K562 (cell line): ENCODE data around the gene UBE2I. TPM values are rescaled to one million over a fixed set of nuclear protein-coding genes. Genes with fewer than 3 reads are reported as not detected.
A peak's percentile ranks its signal among the peaks of the same experiment; 100 is the strongest.

Experiments used
- ATAC-seq: fragments of 200-7000 bp; cut with Tn5 transposase; 3 replicates; pipeline ENCODE4 v1.9.1; 2020; ENCODE audit warnings: moderate library complexity
- BruUV-seq: library from RNA; stranded (reverse); fragments of 400-500 nt; replicated peaks from 2 replicates; lab custom pipeline; 2021; lab: Mats Ljungman, UMichigan
- CTCF ChIA-PET: fragments of 300-600 bp; formaldehyde crosslinking; extraction: SDS; loops from one replicate; lab custom pipeline; 2021; ENCODE audit warnings: low intra/inter-chr PET ratio; lab: Yijun Ruan, JAX
- POLR2A ChIA-PET: fragments of 300-600, 350-650 bp; sonication (Branson Sonifier 250); formaldehyde crosslinking; extraction: SDS; loops from one replicate; lab custom pipeline; 2021; ENCODE audit warnings: antibody characterized with exemption, inconsistent platforms; lab: Yijun Ruan, JAX
- DNase-seq, 4 experiments: peaks; one replicate each; pipeline versions ENCODE4 v3.0.0 to v3.0.0-alpha.2; 2011 to 2018; ENCODE audit warnings: low spot score in 3 of 4, mixed read lengths in 3 of 4; ENCODE audit errors: extremely low read depth in 1 of 4
- FAIRE-seq: peaks from 2 replicates; lab custom pipeline; 2011; peaks lifted over from hg19 to GRCh38; lab: Jason Lieb, UNC
- H2AFZ ChIP-seq: 2 replicates; pipeline ENCODE4 v1.6.0; 2011; ENCODE audit warnings: low read depth, low read length, control low read depth, inconsistent platforms
- H3K27ac ChIP-seq: fragments of 200-600 bp; 3 replicates; pipeline ENCODE4 v1.8.0; 2011; ENCODE audit warnings: low read depth, mild to moderate bottlenecking, control low read depth, inconsistent platforms, low read length, moderate library complexity, mixed read lengths; ENCODE audit errors: extremely low read depth
- H3K27me3 ChIP-seq, 2 experiments: fragments of 300-600 bp in 1 of 2; 2 replicates in 1 of 2; 3 replicates in 1 of 2; pipeline versions ENCODE4 v1.6.0 to v1.8.0; 2011; ENCODE audit warnings: inconsistent platforms in 2 of 2, low read length in 2 of 2, mild to moderate bottlenecking in 1 of 2, mixed read lengths in 1 of 2, moderate library complexity in 1 of 2; ENCODE audit not compliant: control insufficient read depth in 2 of 2, insufficient read depth in 2 of 2
- H3K36me3 ChIP-seq: fragments of 300-600 bp; 3 replicates; pipeline ENCODE4 v1.8.0; 2011; ENCODE audit warnings: mild to moderate bottlenecking, low read length, inconsistent platforms; ENCODE audit not compliant: control insufficient read depth, insufficient read depth
- H3K4me1 ChIP-seq, 2 experiments: fragments of 200-600 bp in 1 of 2; replicated peaks in 1 of 2; 2 replicates in 1 of 2; 3 replicates in 1 of 2; pipeline versions ENCODE4 v1.5.1 to v1.8.0; 2011; ENCODE audit warnings: inconsistent platforms in 2 of 2, low read length in 2 of 2, mild to moderate bottlenecking in 1 of 2, mixed read lengths in 1 of 2, moderate library complexity in 1 of 2; ENCODE audit not compliant: control insufficient read depth in 2 of 2, insufficient read depth in 2 of 2
- H3K4me2 ChIP-seq: 2 replicates; pipeline ENCODE4 v1.6.1; 2011; ENCODE audit warnings: low read length, control low read depth, inconsistent platforms, mixed read lengths; ENCODE audit not compliant: insufficient read depth
- H3K4me3 ChIP-seq: fragments of 200-600 bp; sonication (generic), shearing (Covaris generic); 2 replicates; pipeline ENCODE4 v1.5.1; 2016; ENCODE audit warnings: control low read depth, inconsistent platforms
- H3K79me2 ChIP-seq: fragments of 200-600 bp; 3 replicates; pipeline ENCODE4 v1.8.0; 2011; ENCODE audit warnings: low read length, inconsistent platforms; ENCODE audit not compliant: control insufficient read depth, insufficient read depth
- H3K9ac ChIP-seq, 2 experiments: 2 replicates each; pipeline versions ENCODE4 v1.6.0 to v1.6.1; 2011; ENCODE audit warnings: low read depth in 2 of 2, low read length in 2 of 2, control low read depth in 1 of 2, inconsistent platforms in 1 of 2, mild to moderate bottlenecking in 1 of 2, mixed read lengths in 1 of 2; ENCODE audit not compliant: insufficient read depth in 1 of 2
- H3K9me1 ChIP-seq: one replicate; pipeline ENCODE4 v1.6.0; 2011; ENCODE audit warnings: inconsistent platforms, mild to moderate bottlenecking, low read length, moderate library complexity; ENCODE audit not compliant: control insufficient read depth, insufficient read depth
- H3K9me3 ChIP-seq: replicated peaks from 2 replicates; pipeline ENCODE4 v1.5.1; 2011; ENCODE audit warnings: low read depth, low read length, inconsistent platforms; ENCODE audit not compliant: control insufficient read depth, insufficient read depth
- H4K20me1 ChIP-seq: replicated peaks from 2 replicates; pipeline ENCODE4 v1.6.1; 2011; ENCODE audit warnings: low read length, inconsistent platforms, mixed read lengths; ENCODE audit not compliant: control insufficient read depth, insufficient read depth
- ATF3 ChIP-seq, 2 experiments: fragments of 450-650 bp in 1 of 2; sonication (generic) in 1 of 2; formaldehyde crosslinking in 1 of 2; IDR thresholded peaks in 1 of 2; conservative IDR thresholded peaks in 1 of 2; 2 replicates each; pipeline versions ENCODE4 v1.6.1 to v1.8.1; 2016 to 2023; ENCODE audit warnings: mild to moderate bottlenecking in 2 of 2, moderate library complexity in 2 of 2, inconsistent platforms in 1 of 2, missing genetic modification reagents in 1 of 2
- ELF1 ChIP-seq: fragments of 200-800 bp; sonication (Bioruptor generic); IDR thresholded peaks from 2 replicates; pipeline ENCODE4 v1.6.1; 2016; ENCODE audit warnings: missing genetic modification characterization, missing compliant biosample characterization
- POLR2G ChIP-seq: fragments of 200-400 bp; formaldehyde crosslinking; IDR thresholded peaks from 2 replicates; pipeline ENCODE4 v1.6.1; 2017; ENCODE audit warnings: low read depth, mild to moderate bottlenecking, antibody characterized with exemption, low read length, moderate library complexity
- ZBTB33 ChIP-seq: sonication (generic); formaldehyde crosslinking; IDR thresholded peaks from 2 replicates; pipeline ENCODE4 v1.8.1; 2023; ENCODE audit warnings: mild to moderate bottlenecking, missing genetic modification reagents
- ZKSCAN1 ChIP-seq: fragments of 150-350 bp; IDR thresholded peaks from 2 replicates; pipeline ENCODE4 v1.6.1; 2016; ENCODE audit warnings: low read depth, low read length
- WGBS: fragments of 100-300 bp; shearing (Covaris generic); methylation state at CpG from one replicate; pipeline ENCODE4 v1.1.6; 2016; ENCODE audit warnings: low coverage, mixed read lengths; ENCODE audit not compliant: insufficient coverage; ENCODE audit errors: missing lambda C conversion rate; 5-methylcytosine and 5-hydroxymethylcytosine counted together
- in situ Hi-C: fragments of 300-500 bp; cut with MboI; formaldehyde crosslinking; loops from 4 replicates; pipeline ENCODE4 v1.15.0; 2018; ENCODE audit warnings: inconsistent platforms, mixed read lengths
- intact Hi-C: fragments of 100-400 bp; cut with micrococcal nuclease; formaldehyde crosslinking; loops from 2 replicates; pipeline ENCODE4 v1.14.2; 2022
- polyA plus RNA-seq, 8 experiments: library from polyadenylated mRNA; depleted of rRNA in 4 of 8; stranded (reverse) in 5 of 8; unstranded in 3 of 8; fragments of >200 nt; fragmentation: Nextera tagmentation in 2 of 8; fragmentation: Illumina TruSeq in 1 of 8; extraction: Ambion mirVana in 2 of 8; extraction: Trizol in 1 of 8; gene quantifications; 2 replicates each; pipeline versions ENCODE4 v1.2.1 to v1.2.3, GENCODE V29; 2011 to 2014; ENCODE audit warnings: inconsistent platforms in 1 of 8, missing spikeins in 1 of 8
- total RNA-seq, 7 experiments: library from RNA; depleted of rRNA in 6 of 7; stranded (reverse); fragments of >200 nt in 6 of 7; fragmentation: Illumina TruSeq in 2 of 7; extraction: Trizol in 2 of 7; gene quantifications; 2 replicates each; pipeline versions ENCODE4 v1.2.1 to v1.2.3, GENCODE V29; 2011 to 2021; ENCODE audit warnings: low replicate concordance in 1 of 7

Gene UBE2I
- total and polyA plus RNA-seq, 9 of the 15 experiments (the other 6 are each of a cell fraction or from before 2014, with no cell fraction given): 36.6 to 254 (median 104) TPM

- H3K27ac ChIP-seq: no peak overlapping the region
- 89% methylated on average over 24 of the region's 33 CpGs for WGBS
- no peaks in the 10 kb centered on the region for H4K20me1 ChIP-seq
- H3K9me1 ChIP-seq: no peaks in the 10 kb centered on the region
- FAIRE-seq (no peak), DNase-seq (no peak), ATAC-seq (no peak)
- H3K9ac ChIP-seq: no peak overlapping the region; a peak in 1 of 4 replicates
- in situ Hi-C loops: no loop called here
- no peaks in the 10 kb centered on the region for H3K27me3 ChIP-seq
- peaks cover 7% of the 10 kb centered on the region; the same call in 2 of the 3 replicates for H3K79me2 ChIP-seq
- H3K4me1 ChIP-seq: peaks cover 0 to 54% of the 10 kb centered on the region in 2 experiments; a peak in 3 of 5 replicates
- H3K36me3 ChIP-seq: peaks cover 33% of the 10 kb centered on the region; the same call in 2 of the 3 replicates
- H3K9me3 ChIP-seq: no peaks in the 10 kb centered on the region
- TF ChIP-seq ZKSCAN1: no peak
- TF ChIP-seq ELF1: no peak
- no peak for TF ChIP-seq ATF3 (IDR thresholded peaks at IDR 0.05)
- no peak for TF ChIP-seq ATF3 (CRISPR knock-in tag; conservative IDR thresholded peaks at IDR 0.05)
- 0 out of 2 replicates have a peak, but pooled peaks have one; percentile 23 for TF ChIP-seq ZBTB33
- TF ChIP-seq POLR2G: peak; percentile 47
- ChIA-PET CTCF (no interaction called here), POLR2A (interaction anchor here (3.8 kb wide), 1 partner anchor 7 kb away, joined by 18 read pairs; no protein-coding TSS in a partner anchor)
- no peak overlapping the region for H3K4me2 ChIP-seq
- intact Hi-C loops: no loop called here
- no peak overlapping the region for H3K4me3 ChIP-seq
- no TSS peak for BruUV-seq
- no peak overlapping the region for H2AFZ ChIP-seq
Measured at GRCh38 chr16:1371054-1371978, 61.9 kb downstream of the UBE2I start.
